Nephron progenitor cell (in vitro differentiated cells): ENCODE results near the gene TRMT10A.
"Not testable (repeated sequence)": the region's sequence is repeated elsewhere in the genome, so short reads cannot be mapped to it uniquely, and the experiment has no call there.

Source experiments
- DNase-seq: peaks from one replicate; pipeline ENCODE4 v3.0.0; 2021
- H3K27ac Mint-ChIP-seq: 2 replicates; pipeline ENCODE4 v1.8.0; 2021; ENCODE audit warnings: mild to moderate bottlenecking, moderate library complexity, mixed read lengths
- H3K27me3 Mint-ChIP-seq: 2 replicates; pipeline ENCODE4 v1.8.0; 2021; ENCODE audit warnings: mild to moderate bottlenecking, low read depth, mixed read lengths; ENCODE audit not compliant: poor library complexity
- H3K36me3 Mint-ChIP-seq: 2 replicates; pipeline ENCODE4 v1.8.0; 2021; ENCODE audit warnings: low read depth, mixed read lengths
- H3K4me1 Mint-ChIP-seq: 2 replicates; pipeline ENCODE4 v1.8.0; 2021; ENCODE audit warnings: mixed read lengths
- H3K4me3 Mint-ChIP-seq: 2 replicates; pipeline ENCODE4 v1.8.0; 2021; ENCODE audit warnings: mild to moderate bottlenecking, moderate library complexity, mixed read lengths
- H3K9me3 Mint-ChIP-seq: 2 replicates; pipeline ENCODE4 v1.8.0; 2021; ENCODE audit warnings: mild to moderate bottlenecking, moderate library complexity, mixed read lengths
- TF ChIP-seq, protein P1 (sequence below): fragments of 200-600 bp; sonication (generic); IDR thresholded peaks from 2 replicates; pipeline ENCODE4 v1.5.0; 2021; ENCODE audit warnings: antibody characterized with exemption

Gene TRMT10A

GRCh38 chr4:99540277-99540939 lies 23.4 kb downstream of the TRMT10A start:
- Mint-ChIP-seq H3K27ac (no peak overlapping the region), H3K4me1 (peaks cover 20% of the 10 kb centered on the region), H3K27me3 (no peaks in the 10 kb centered on the region), H3K36me3 (no peaks in the 10 kb centered on the region), H3K4me3 (no peak overlapping the region), H3K9me3 (peaks cover 6% of the 10 kb centered on the region)
- no peak for DNase-seq
- TF ChIP-seq, protein P1, sequence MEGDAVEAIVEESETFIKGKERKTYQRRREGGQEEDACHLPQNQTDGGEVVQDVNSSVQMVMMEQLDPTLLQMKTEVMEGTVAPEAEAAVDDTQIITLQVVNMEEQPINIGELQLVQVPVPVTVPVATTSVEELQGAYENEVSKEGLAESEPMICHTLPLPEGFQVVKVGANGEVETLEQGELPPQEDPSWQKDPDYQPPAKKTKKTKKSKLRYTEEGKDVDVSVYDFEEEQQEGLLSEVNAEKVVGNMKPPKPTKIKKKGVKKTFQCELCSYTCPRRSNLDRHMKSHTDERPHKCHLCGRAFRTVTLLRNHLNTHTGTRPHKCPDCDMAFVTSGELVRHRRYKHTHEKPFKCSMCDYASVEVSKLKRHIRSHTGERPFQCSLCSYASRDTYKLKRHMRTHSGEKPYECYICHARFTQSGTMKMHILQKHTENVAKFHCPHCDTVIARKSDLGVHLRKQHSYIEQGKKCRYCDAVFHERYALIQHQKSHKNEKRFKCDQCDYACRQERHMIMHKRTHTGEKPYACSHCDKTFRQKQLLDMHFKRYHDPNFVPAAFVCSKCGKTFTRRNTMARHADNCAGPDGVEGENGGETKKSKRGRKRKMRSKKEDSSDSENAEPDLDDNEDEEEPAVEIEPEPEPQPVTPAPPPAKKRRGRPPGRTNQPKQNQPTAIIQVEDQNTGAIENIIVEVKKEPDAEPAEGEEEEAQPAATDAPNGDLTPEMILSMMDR: no peak

- no peak overlapping the region for H3K4me3 Mint-ChIP-seq
- peaks cover 20% of the 10 kb centered on the region for H3K4me1 Mint-ChIP-seq
- no peak for DNase-seq
- H3K27ac Mint-ChIP-seq: no peak overlapping the region
- H3K36me3 Mint-ChIP-seq: no peaks in the 10 kb centered on the region
- H3K27me3 Mint-ChIP-seq: no peaks in the 10 kb centered on the region
- TF ChIP-seq, protein P1: no peak
- H3K9me3 Mint-ChIP-seq: peaks cover 5% of the 10 kb centered on the region
These were observed 26.2 kb downstream of the TRMT10A start for GRCh38 chr4:99537674-99538073.

DNA sequence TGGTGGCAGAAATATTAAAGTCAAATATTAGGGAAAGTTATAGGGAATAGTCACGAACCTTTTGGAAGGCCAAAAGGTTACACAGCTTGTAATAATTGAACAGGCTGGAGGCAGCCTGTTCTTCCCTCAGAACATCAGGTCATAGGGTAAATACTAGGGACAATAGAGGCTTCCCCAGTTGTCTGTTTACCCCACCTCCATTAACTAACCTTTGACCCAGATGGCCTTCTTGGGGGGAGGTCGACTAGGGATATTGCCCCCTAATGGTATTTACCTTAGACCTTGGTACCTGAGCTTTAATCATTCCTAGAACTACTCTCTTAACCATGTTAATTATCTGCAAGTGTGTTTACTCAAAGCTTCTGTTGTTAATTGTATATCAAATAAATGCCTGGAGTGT lies 27.0 kb downstream of the TRMT10A start:
- H3K4me1 Mint-ChIP-seq: peaks cover 20% of the 10 kb centered on the region
- H3K27ac Mint-ChIP-seq: no peak overlapping the region
- no peaks in the 10 kb centered on the region for H3K36me3 Mint-ChIP-seq
- DNase-seq: no peak
- no peaks in the 10 kb centered on the region for H3K27me3 Mint-ChIP-seq
- peaks cover 5% of the 10 kb centered on the region for H3K9me3 Mint-ChIP-seq
- TF ChIP-seq, protein P1: no peak
- H3K4me3 Mint-ChIP-seq: no peak overlapping the region

DNA sequence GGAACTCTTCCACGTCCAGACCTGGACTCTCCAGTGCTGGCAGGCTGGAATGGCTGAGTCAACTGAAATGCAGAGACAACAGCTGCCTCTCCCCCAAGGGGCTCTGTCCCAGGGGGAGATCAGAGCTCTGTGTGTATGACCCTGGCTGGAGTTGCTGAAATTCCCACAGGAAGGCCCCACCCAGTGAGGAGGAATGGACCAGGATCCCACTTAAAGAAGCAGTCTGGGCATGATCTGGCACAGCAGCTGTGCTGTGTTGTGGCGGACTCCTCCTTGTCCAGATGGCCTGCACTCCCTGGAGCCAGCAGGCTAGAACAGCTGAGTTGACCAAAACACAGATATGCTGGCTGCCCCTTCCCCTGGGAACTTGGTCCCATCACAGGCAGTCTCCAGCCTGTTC lies 27.6 kb downstream of the TRMT10A start:
- Mint-ChIP-seq H3K36me3 (no peaks in the 10 kb centered on the region), H3K27ac (no peak overlapping the region), H3K4me1 (peaks cover 16% of the 10 kb centered on the region), H3K4me3 (no peak overlapping the region), H3K9me3 (peaks cover 5% of the 10 kb centered on the region), H3K27me3 (peaks cover 4% of the 10 kb centered on the region)
- TF ChIP-seq, protein P1: no peak
- DNase-seq: no peak

- DNase-seq, H3K27ac Mint-ChIP-seq: not testable (repeated sequence)
These were observed 29.1 kb downstream of the TRMT10A start for GRCh38 chr4:99534699-99535098.

DNA sequence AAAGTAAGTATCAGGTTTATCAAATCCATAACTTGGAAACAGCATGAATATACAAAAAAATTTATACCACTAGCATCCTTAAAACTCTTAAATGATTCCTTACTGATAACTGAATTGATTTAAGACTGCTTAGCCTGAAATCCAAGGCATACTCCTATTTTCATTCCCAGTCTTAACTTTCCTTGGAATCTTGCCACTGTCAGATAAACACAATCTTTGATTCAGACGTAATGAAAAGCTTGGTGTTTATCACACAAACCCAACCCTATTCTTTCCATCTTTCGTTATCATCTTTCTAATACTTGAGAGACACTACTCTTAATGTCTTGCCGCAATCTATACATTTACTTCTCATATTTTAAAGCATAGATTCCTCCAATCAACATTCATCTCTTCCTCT lies 33.9 kb downstream of the TRMT10A start:
- Mint-ChIP-seq H3K27me3 (peaks cover 7% of the 10 kb centered on the region), H3K9me3 (no peaks in the 10 kb centered on the region), H3K4me1 (no peaks in the 10 kb centered on the region), H3K36me3 (no peaks in the 10 kb centered on the region), H3K27ac (no peak overlapping the region), H3K4me3 (no peak overlapping the region)
- TF ChIP-seq, protein P1: no peak
- no peak for DNase-seq

More at GRCh38 chr4:99534699-99535098, 29.1 kb downstream of the TRMT10A start:
- H3K36me3 Mint-ChIP-seq, H3K27me3 Mint-ChIP-seq, H3K4me3 Mint-ChIP-seq, H3K9me3 Mint-ChIP-seq: not testable (repeated sequence)
- H3K4me1 Mint-ChIP-seq: peaks cover 15% of the 10 kb centered on the region
